GM04504 (cell line): ENCODE measurements around the gene KDM2B.

Experiments used
- DNase-seq: peaks from one replicate; pipeline ENCODE4 v3.0.0-alpha.2; 2012; ENCODE audit warnings: low read depth

KDM2B gene

GRCh38 chr12:121461048-121461447, 119.8 kb downstream of the KDM2B start:
- no peak for DNase-seq

GRCh38 chr12:121456551-121456950, 124.3 kb downstream of the KDM2B start:
- DNase-seq, result no peak

- DNase-seq, result no peak
Measured at GRCh38 chr12:121455766-121456420, 124.9 kb downstream of the KDM2B start.

GRCh38 chr12:121454921-121455320, 125.9 kb downstream of the KDM2B start:
- no peak for DNase-seq

- no peak for DNase-seq
Measured at GRCh38 chr12:121453629-121454028, 127.2 kb downstream of the KDM2B start.

GRCh38 chr12:121452985-121453360, 127.8 kb downstream of the KDM2B start:
- no peak for DNase-seq

GRCh38 chr12:121452340-121452984, 128.4 kb downstream of the KDM2B start:
- DNase-seq, result peak; percentile 29

GRCh38 chr12:121451961-121452339, 128.9 kb downstream of the KDM2B start:
- no peak for DNase-seq

GRCh38 chr12:121448771-121449315, 132.0 kb downstream of the KDM2B start:
- no peak for DNase-seq

GRCh38 chr12:121446750-121447149, 134.1 kb downstream of the KDM2B start:
- DNase-seq, result no peak

GRCh38 chr12:121444842-121445202, 136.0 kb downstream of the KDM2B start:
- no peak for DNase-seq

GRCh38 chr12:121443911-121444841, 136.6 kb downstream of the KDM2B start:
- no peak for DNase-seq

GRCh38 chr12:121443193-121443870, 137.5 kb downstream of the KDM2B start:
- peak; percentile 56 for DNase-seq

- DNase-seq, result no peak
Measured at GRCh38 chr12:121442028-121442948, 138.5 kb downstream of the KDM2B start.

- DNase-seq, result no peak
Measured at GRCh38 chr12:121441555-121441954, 139.3 kb downstream of the KDM2B start.

- no peak for DNase-seq
Measured at GRCh38 chr12:121440768-121441167, 140.1 kb downstream of the KDM2B start.

GRCh38 chr12:121439715-121440114, 141.1 kb downstream of the KDM2B start:
- no peak for DNase-seq

GRCh38 chr12:121438905-121439304, 141.9 kb downstream of the KDM2B start:
- no peak for DNase-seq

GRCh38 chr12:121436706-121437105, 144.1 kb downstream of the KDM2B start:
- DNase-seq, result no peak

GRCh38 chr12:121432740-121433480, 147.9 kb downstream of the KDM2B start:
- no peak for DNase-seq
